ENCODE measurements around the gene CCR4. TPM values are rescaled to one million over a fixed set of nuclear protein-coding genes. Genes with fewer than 3 reads are reported as not detected.
"Not testable (repeated sequence)": the region's sequence is repeated elsewhere in the genome, so short reads cannot be mapped to it uniquely, and the experiment has no call there.

Gene CCR4
- total and polyA plus RNA-seq, 2 of the 4 experiments (the other 2 are of a cell fraction) = not detected

DNA sequence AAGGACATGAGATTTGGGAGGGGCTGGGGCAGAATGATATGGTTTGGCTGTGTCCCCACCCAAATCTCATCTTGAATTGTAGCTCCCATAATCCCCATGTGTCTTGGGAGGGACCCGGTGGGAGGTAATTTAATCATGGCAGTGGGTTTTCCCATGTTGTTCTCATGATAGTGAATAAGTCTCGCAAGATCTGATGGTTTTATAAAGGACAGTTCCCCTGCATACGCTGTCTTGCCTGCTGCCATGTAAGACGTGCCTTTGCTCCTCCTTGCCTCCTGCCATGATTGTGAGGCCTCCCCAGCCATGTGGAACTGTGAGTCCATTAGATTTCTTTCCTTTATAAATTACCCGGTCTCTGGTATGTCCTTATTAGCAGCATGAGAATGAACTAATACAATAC lies 15.2 kb downstream of the CCR4 start:
- H3K79me1 ChIP-seq (ENCODE audit: low read depth in 1 of 2, low read length in 2 of 2); H4K8ac ChIP-seq (ENCODE audit: low read depth in 2 of 2, low read length in 2 of 2); POLR2A ChIA-PET (ENCODE audit: unreplicated experiment); H3K4me2 ChIP-seq (ENCODE audit: low read depth, low read length); H2BK120ac ChIP-seq (ENCODE audit: low read depth, low read length); H3K56ac ChIP-seq (ENCODE audit: extremely low read depth, insufficient read depth, low read length); H3K18ac ChIP-seq (ENCODE audit: low read depth, low read length); H4K20me1 ChIP-seq (ENCODE audit: insufficient read depth, low read length); H3K4me1 ChIP-seq (ENCODE audit: control insufficient read depth, insufficient read depth, low read length); H3K4me3 ChIP-seq (ENCODE audit: insufficient read depth, low read depth, low read length); H2AK5ac ChIP-seq (ENCODE audit: low read depth, low read length); H3K36me3 ChIP-seq (ENCODE audit: control insufficient read depth, insufficient read depth, low read length); H2AK9ac ChIP-seq (replicated peaks; ENCODE audit: low read depth, low read length, poor library complexity); H2BK15ac ChIP-seq (ENCODE audit: low read depth, low read length); H4K5ac ChIP-seq (ENCODE audit: low read depth, low read length); H3K14ac ChIP-seq (replicated peaks; ENCODE audit: low read depth, low read length); H3K4ac ChIP-seq (ENCODE audit: low read depth, low read length); H3K9me3 ChIP-seq (ENCODE audit: control insufficient read depth, insufficient read depth, low read length); H2BK20ac ChIP-seq (ENCODE audit: low read depth, low read length); H4K91ac ChIP-seq (ENCODE audit: insufficient read depth, low read depth, low read length); H3K23ac ChIP-seq (ENCODE audit: low read depth, low read length); intact Hi-C loops (cut with micrococcal nuclease); H3K9me1 ChIP-seq (ENCODE audit: insufficient read depth, low read length); H3K27me3 ChIP-seq (ENCODE audit: control insufficient read depth, insufficient read depth, low read length); dilution Hi-C loops (cut with HindIII; ENCODE audit: low sequenced_read_pairs, unreplicated experiment); H2AFZ ChIP-seq (replicated peaks; ENCODE audit: low read length, poor library complexity); H3K27ac ChIP-seq (ENCODE audit: insufficient read depth, low read length); ATAC-seq (ENCODE audit: low read depth); DNase-seq; H2BK5ac ChIP-seq (ENCODE audit: low read depth, low read length, poor library complexity, severe bottlenecking); H3K9ac ChIP-seq (ENCODE audit: low read depth, low read length); BruUV-seq (replicated peaks): not testable (repeated sequence)
- in situ Hi-C loops (cut with MboI; ENCODE audit: low sequenced_read_pairs) = loop anchor here (25.0 kb wide), 2 partner anchors 396 to 821 kb away; partner anchors contain the start of gene PDCD6IP
- WGBS, 2 experiments (ENCODE audit: extremely low coverage in 2 of 2, insufficient read length in 1 of 2) = 100% methylated on average over 1 of the region's 5 CpGs; no CpG with 5 or more reads in 1 of the 2 experiments
- CTCF ChIA-PET = interaction anchor here (1.0 kb wide), 1 partner anchor 108 kb away, joined by 3 read pairs; no protein-coding TSS in a partner anchor
